Neural cell (in vitro differentiated cells): ENCODE measurements around the gene ARHGEF10L.

Source experiments
- EZH2 ChIP-seq: fragments of 200-600, 300-800 bp; shearing (Covaris generic), sonication (generic); IDR thresholded peaks from 2 replicates; pipeline ENCODE4 v1.6.1; 2014; ENCODE audit warnings: antibody characterized with exemption, low read length, borderline replicate concordance, mild to moderate bottlenecking; ENCODE audit not compliant: insufficient read depth, poor library complexity, severe bottlenecking
- POLR2AphosphoS5 ChIP-seq: IDR thresholded peaks from 2 replicates; pipeline ENCODE4 v1.6.1; 2012
- TAF1 ChIP-seq: IDR thresholded peaks from 2 replicates; pipeline ENCODE4 v1.6.1; 2012; ENCODE audit warnings: low read depth
- TF ChIP-seq, protein P1 (sequence below): fragments of 450-650 bp; IDR thresholded peaks from 2 replicates; pipeline ENCODE4 v1.5.1; 2014; ENCODE audit warnings: antibody characterized with exemption, mild to moderate bottlenecking, moderate library complexity; ENCODE audit not compliant: poor library complexity, severe bottlenecking

DNA sequence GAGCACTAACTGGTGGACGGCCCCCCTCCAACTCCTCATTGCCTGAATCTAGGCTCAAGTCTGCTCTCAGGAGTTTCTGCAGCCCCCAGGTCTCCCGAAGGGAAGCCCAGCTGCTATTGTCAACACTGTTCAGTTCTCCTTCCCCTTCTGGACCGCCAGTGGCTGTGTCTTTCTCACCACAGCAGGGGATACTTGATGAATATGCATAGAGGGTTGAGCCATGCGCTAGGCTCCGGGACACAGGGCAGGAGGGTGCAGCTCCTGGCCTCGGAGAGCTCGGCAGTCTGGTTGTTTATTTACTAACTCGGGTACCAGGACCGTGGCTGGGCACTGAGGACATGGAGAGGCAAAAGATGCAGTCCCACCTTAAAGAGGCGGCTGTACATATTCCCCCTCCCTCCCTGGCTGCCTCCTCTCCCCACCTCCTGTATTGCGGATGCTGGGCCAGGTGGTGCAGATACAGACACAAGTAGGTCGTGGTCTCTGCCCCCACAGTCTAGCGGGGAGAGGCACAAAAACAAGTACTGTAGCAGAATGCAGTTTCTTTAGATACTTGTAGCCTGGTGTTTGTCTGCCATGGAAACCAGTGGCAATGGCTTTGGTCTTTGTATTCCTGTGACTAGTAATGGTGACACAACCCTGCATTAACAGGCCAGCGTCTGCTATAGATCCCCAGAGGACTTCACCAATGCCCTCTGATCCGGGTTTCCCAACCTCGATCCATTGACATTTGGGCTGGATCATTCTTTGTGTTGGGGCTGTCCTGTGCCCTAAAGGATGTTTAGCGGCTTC lies 26.2 kb downstream of the ARHGEF10L start:
- TF ChIP-seq, protein P1, sequence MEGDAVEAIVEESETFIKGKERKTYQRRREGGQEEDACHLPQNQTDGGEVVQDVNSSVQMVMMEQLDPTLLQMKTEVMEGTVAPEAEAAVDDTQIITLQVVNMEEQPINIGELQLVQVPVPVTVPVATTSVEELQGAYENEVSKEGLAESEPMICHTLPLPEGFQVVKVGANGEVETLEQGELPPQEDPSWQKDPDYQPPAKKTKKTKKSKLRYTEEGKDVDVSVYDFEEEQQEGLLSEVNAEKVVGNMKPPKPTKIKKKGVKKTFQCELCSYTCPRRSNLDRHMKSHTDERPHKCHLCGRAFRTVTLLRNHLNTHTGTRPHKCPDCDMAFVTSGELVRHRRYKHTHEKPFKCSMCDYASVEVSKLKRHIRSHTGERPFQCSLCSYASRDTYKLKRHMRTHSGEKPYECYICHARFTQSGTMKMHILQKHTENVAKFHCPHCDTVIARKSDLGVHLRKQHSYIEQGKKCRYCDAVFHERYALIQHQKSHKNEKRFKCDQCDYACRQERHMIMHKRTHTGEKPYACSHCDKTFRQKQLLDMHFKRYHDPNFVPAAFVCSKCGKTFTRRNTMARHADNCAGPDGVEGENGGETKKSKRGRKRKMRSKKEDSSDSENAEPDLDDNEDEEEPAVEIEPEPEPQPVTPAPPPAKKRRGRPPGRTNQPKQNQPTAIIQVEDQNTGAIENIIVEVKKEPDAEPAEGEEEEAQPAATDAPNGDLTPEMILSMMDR = no peak
- TF ChIP-seq EZH2 (no peak), POLR2AphosphoS5 (no peak), TAF1 (no peak)
